NCI-H1694 (cell line): ENCODE data around the gene GYS1.
"Not testable (repeated sequence)": the region's sequence is repeated elsewhere in the genome, so short reads cannot be mapped to it uniquely, and the experiment has no call there.

ENCODE experiments used
- DNase-seq: peaks from one replicate; lab custom pipeline; 2025; lab: John Stamatoyannopoulos, UW

Gene GYS1

DNA sequence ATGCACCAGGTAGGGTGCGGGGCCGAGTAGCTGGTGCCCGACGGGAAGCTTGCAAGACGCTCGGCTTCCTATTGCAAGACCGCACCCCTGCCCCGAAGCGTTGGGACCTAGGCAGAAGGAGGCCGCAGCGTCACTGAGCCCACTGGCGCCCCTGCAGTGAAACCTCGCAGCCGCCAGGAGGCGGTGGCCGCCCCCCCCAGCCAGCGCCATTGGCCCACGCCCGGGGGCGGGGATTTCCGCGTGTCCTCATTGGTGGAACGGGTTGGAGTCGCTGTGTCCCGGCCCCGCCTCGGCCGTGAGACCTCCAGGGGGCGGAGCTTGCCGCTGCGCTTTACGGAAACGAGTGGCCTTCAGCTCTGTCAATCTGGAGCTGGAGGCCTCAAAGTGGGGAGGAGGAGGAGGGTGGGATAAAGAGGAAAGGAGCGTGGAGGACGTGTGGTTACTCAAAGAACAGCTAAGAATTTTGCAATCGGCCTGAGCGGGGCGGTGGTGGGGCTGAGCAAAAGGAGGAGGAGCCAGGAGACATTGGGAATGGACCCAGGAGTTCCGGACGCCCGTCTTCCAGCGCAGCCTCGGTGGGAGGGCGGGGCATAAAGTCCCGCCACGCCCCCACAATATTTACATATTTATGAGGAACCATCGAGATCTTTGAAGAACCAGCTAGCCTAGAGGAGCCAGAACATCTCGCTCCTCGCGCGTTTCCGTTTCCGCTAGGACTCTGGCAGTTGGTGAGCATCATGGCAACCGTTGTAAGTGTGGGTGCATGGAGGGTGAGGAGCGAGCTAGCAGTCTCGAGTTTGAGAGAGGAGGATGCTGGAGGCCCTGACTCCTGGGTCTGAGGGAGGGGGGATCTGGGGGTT is at the start of gene GYS1, which contains the start of gene RUVBL2:
TSS of gene GYS1 (minus strand) at position 135 of the 860 bp plus-strand sequence. CDS start 197 bp downstream, outside the sequence.
TSS of gene RUVBL2 (plus strand) at position 713 of the 860 bp plus-strand sequence. CDS start at position 738, 25 bp downstream.
- DNase-seq, result peak; percentile 98

DNA sequence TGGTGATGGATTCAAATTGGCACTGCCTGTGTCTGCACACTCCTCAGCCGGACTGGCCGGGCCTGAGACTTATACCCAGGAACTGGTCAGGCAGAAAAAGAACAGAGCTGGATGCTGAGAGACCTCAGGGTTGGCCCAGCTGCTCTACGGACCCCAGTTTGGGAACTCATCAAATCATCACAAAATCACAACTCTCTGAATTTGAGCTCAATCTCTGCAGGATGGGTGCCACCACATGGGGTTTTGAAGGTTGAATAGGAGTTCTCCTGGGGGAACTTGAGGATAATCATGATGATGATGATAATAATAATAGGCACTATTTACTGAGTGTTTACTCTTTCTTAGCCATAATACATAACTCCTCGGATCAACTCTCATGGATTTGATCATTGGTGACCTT is 49.6 kb upstream of the GYS1 start:
- DNase-seq, result not testable (repeated sequence)

DNA sequence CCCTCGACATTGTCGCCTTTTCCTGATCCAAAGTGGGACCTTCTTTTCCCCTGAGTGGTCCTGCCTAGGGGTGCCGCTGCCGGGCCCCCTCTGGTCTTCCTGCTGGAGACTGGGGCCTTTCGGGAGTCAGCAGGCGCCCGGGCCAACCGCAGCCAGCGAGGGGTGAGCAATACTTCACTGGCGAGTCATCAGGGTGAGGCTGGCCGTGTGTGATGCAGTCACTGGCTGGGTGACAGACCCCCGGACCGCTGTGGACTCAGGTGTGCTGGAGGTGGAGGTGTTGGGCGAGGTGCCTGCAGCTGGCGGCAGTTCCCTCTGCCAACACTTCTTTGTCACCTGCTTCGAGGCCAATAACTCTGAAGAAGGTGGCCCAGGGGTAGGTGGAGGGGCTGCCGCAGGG is 49.1 kb upstream of the GYS1 start:
- DNase-seq, result no peak

DNA sequence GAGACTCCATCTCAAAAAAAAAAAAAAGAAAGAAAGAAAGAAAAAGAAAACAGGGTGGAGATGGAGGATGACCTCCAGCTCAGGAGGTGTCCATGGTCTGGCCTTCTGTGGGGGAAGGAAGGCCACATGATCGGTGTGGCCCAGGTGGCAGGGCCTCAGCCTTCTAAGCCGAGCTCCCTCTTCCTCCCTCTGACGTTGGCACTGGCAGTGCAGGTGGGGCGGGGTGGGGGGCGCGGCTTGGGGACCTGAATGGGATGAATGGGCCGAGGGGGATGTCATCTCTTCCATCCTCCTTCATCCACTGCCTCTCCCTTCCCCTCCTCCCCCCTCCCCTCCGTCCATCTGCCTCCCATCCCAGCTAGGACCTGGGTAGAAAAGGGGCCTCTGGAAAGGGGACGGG is 46.6 kb upstream of the GYS1 start:
- not testable (repeated sequence) for DNase-seq

DNA sequence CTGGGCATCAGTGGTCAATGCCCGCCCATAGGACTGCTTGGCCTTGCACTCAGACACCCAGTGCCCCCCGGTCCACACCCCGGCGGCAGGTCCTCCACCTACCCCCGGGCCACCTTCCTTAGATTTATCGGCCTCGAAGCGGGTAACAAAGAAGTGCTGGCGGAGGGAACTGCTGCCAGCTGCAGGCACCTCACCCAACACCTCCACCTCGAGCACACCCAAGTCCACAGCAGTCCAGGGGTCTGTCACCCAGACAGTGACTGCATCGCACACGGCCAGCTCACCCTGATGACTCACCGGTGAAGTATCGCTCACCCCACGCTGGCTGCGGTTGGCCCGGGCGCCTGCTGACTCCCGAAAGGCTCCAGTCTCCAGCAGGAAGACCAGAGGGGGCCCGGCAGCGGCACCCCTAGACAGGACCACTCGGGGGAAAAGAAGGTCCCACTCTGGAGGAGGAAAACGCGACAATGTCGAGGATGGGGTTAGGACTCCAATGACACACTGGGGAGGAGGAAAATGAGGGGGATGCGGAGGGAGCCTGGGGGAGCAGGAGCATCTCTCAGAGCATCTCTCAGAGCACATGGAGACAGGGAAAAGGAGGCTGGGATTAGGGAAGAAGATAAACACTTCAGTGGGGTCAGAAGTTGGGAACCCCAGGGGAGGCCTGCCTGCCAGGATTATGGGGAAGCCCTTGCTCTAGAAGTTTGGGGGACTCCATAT is 45.6 kb upstream of the GYS1 start:
- not testable (repeated sequence) for DNase-seq

DNA sequence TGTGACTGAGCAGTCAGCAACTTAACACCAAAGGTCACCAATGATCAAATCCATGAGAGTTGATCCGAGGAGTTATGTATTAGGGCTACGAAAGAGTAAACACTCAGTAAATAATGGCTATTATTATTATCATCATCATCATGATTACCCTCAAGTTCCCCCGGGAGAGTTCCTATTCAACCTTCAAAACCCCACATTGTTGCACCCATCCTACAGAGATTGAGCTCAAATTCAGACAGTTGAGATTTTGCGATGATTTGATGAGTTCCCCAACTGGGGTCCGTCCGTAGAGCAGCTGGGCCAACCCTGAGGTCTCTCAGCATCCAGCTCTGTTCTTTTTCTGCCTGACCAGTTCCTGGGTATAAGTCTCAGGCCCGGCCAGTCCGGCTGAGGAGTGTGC is 45.0 kb upstream of the GYS1 start:
- not testable (repeated sequence) for DNase-seq

DNA sequence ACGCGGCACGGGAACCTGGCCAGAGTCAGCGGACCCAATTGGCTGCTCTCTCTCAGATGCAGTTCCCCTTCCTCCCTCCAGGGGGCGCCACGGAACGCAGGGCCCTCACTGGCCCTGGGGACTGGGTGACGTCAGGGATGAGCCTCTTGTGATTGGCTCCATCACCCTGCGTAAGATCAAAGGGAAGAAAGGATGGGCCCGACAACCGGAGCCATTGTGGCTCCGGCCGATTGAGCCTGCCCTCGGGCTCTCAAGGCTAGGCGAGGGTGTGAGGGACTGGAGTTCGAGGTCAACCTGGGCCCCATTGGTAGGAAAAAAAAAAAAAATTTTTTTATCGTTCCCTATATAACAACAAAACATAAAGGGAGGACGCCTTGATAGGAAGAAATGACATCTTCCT is 43.7 kb upstream of the GYS1 start, which contains the start of gene CGB1:
TSS of gene CGB1 (minus strand) at position 81 of the 400 bp plus-strand sequence. CDS start 184 bp downstream, outside the sequence.
- DNase-seq, result peak; percentile 96

DNA sequence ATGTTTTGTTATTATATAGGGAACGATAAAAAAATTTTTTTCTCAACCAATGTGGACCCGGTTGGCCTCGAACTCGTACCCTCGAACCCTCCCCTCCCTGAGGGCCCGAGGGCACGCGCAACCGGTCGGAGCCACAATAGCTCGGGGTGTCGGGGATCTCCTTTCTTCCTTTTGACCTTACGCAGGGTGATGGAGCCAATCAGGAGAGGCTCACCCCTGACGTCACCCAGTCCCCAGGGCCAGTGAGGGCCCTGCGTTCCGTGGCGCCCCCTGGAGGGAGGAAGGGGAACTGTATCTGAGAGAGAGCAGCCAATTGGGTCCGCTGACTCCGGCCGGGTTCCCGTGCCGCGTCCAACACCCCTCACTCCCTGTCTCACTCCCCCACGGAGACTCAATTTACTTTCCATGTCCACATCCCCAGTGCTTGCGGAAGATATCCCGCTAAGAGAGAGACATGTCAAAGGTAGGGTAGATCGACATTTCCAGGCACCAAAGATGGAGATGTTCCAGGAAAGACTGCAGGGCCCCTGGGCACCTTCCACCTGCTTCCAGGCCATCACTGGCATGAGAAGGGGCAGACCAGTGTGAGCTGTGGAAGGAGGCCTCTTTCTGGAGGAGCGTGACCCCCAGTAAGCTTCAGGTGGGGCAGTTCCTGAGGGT is 38.7 kb upstream of the GYS1 start, which contains the start of gene CGB2:
TSS of gene CGB2 (plus strand) at position 249 of the 660 bp plus-strand sequence. CDS start at position 455, 206 bp downstream.
- peak; percentile 95 for DNase-seq

DNA sequence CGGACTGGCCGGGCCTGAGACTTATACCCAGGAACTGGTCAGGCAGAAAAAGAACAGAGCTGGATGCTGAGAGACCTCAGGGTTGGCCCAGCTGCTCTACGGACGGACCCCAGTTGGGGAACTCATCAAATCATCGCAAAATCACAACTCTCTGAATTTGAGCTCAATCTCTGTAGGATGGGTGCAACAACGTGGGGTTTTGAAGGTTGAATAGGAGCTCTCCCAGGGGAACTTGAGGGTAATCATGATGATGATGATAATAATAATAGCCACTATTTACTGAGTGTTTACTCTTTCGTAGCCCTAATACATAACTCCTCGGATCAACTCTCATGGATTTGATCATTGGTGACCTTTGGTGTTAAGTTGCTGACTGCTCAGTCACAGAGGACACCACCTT is 37.2 kb upstream of the GYS1 start:
- DNase-seq, result not testable (repeated sequence)

DNA sequence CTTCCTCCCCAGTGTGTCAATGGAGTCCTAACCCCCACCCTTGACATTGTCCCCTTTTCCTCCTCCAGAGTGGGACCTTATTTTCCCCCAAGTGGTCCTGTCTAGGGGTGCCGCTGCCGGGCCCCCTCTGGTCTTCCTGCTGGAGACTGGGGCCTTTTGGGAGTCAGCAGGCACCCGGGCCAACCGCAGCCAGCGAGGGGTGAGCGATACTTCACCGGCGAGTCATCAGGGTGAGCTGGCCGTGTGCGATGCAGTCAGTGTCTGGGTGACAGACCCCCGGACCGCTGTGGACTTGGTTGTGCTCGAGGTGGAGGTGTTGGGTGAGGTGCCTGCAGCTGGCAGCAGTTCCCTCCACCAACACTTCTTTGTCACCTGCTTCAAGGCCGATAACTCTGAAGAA is 36.6 kb upstream of the GYS1 start:
- DNase-seq, result not testable (repeated sequence)

DNA sequence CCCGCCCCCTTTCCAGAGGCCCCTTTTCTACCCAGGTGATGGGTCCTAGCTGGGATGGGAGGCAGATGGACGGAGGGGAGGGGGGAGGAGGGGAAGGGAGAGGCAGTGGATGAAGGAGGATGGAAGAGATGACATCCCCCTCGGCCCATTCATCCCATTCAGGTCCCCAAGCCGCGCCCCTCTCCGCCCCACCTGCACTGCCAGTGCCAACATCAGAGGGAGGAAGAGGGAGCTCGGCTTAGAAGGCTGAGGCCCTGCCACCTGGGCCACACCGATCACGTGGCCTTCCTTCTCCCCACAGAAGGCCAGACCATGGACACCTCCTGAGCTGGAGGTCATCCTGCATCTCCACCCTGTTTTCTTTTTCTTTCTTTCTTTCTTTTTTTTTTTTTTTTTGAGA is 35.6 kb upstream of the GYS1 start:
- not testable (repeated sequence) for DNase-seq

DNA sequence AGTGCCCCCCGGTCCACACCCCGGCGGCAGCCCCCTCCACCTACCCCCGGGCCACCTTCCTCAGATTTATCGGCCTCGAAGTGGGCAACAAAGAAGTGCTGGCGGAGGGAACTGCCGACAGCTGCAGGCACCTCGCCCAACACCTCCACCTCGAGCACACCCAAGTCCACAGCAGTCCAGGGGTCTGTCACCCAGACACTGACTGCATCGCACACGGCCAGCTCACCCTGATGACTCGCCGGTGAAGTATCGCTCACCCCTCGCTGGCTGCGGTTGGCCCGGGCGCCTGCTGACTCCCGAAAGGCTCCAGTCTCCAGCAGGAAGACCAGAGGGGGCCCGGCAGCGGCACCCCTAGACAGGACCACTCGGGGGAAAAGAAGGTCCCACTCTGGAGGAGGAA is 32.5 kb upstream of the GYS1 start:
- DNase-seq, result not testable (repeated sequence)

DNA sequence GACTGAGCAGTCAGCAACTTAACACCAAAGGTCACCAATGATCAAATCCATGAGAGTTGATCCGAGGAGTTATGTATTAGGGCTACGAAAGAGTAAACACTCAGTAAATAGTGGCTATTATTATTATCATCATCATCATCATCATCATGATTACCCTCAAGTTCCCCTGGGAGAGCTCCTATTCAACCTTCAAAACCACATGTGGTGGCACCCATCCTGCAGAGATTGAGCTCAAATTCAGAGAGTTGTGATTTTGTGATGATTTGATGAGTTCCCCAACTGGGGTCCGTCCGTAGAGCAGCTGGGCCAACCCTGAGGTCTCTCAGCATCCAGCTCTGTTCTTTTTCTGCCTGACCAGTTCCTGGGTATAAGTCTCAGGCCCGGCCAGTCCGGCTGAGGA is 32.0 kb upstream of the GYS1 start:
- DNase-seq, result not testable (repeated sequence)

DNA sequence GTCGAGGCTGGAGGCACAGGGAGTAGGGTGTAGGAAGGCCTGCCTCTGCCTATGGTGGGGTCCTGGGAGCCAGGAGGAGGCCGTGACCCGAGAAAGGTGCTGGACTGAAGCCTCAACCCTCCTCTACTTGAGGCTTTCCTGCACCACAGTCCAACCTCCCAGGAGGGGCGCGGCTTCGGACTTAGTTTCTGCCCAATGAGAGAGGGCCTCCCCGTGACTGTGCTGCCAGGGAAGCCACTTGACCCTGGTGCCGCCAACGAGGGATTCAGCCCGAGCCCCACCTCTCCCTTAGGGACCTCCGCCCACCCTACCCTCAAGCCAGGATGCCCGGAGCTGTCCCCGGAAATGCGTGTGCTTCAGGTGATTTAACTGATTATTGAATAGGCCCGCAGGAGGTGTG is 31.1 kb upstream of the GYS1 start, which contains the start of gene CGB3:
TSS of gene CGB3 (minus strand) at position 101 of the 400 bp plus-strand sequence. CDS start 362 bp downstream, outside the sequence.
- DNase-seq, result not testable (repeated sequence)

DNA sequence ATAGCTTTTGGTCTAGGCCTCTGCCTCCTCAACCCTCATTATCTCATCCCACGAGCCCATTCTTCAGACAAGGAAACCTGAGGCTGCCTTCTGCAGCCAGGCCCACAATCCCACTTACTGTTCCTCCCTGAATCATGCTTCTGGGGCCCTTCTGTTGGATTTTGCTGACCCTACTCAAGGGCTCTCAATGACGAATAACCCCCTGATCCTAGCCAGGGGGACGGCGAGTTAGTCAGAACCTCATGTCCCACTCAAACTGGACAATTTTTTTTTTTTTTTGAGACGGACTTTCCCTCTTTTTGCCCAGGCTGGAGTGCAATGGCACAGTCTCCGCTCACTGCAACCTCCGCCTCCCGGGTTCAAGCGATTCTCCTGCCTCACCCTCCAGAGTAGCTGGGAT is 29.0 kb upstream of the GYS1 start:
- no peak for DNase-seq

DNA sequence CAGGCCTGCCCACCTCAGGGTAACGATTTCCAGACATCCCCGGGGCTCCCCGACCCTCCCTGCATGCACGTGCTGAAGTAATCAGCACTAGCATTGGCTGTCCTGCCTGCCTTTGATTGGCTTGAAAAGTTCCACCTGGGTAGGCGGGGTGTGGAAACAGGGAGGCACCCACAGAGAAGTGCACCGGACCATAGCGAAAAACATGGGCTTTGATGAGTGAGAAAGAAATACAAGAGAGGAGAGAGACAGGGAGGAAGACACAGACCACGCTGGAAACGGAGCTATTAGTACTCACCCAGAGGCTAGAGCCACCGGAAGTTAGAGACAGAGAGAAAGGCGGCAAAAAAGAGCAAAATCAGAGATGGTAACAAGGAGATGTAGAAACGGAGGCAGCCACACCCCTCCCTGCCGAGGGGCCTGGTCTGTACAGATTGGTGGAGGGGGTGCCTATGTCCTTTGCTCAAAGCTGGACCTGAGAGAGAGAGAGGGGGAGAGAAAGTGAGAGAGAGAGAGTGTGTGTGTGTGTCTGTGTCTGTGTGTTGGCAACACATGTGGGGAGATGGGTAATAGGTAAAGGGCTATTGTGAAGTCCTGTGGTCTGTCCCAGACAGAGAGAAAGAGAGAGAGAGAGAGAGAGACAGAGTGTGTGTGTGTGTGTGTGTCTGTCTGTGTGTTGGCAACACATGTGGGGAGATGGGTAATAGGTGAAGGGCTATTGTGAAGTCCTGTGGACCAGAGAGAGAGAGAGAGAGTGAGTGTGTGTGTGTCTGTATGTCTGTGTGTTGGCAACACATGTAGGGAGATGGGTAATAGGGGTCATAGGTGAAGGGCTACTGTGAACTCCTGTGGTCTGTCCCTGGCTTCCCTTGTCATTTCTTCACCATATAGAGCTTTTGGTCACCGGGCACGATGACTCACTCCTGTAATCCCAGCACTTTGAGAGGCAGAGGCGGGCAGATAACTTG is 28.1 kb upstream of the GYS1 start:
- no peak for DNase-seq

DNA sequence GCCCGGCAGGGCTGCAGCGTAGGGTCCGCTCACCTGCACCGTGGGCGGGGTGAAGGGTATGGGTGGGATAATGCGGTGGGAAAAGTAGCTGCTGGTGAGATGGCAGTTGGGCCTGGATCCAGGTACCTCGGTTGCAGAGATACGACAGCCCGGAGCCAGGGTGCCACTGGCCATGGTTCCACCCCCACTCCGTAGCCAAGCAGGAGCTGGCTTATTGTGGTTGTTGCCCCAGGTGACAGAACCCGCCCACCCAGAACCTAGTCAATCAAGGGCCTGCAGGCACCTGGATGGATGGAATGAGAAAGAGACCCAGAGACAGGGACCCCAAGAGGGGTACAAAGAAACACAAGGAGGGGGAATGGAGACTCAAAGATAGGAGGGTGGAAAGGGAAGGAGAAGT is 27.2 kb upstream of the GYS1 start:
- no peak for DNase-seq

DNA sequence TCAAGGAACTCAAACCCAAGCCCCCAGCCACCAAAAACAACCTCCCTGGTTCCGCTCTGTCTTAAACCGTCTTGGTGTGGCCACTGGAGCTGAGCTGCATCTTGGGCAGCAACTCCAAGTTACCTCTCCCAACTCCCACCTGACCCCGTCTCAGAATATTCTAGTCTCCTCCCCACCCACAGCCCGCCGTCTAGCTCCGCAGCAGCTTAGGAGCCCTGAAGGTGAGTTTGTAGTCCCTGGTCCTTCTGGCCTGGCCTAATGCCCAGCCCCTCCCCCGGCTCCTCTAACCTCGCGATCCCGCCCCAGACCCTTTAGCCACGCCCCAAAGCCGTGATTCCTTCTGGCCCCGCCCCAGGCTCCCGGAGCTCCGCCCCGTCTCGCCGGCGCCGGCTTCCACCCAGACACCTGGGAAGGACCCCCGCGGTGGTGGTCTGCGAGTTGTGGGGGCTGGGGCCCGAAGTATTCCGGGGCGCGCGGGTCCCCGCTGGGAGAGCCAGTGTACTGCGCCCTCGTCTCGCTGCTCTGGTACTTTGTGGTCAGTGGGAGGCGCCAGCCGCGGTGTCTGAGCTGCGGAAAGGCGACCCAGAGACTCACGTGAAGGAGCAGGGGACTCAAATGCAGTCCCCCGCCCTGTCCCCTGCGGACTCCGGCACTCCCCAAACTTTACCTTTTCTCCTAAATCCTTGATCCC is 26.3 kb upstream of the GYS1 start:
- DNase-seq, result peak; percentile 35

DNA sequence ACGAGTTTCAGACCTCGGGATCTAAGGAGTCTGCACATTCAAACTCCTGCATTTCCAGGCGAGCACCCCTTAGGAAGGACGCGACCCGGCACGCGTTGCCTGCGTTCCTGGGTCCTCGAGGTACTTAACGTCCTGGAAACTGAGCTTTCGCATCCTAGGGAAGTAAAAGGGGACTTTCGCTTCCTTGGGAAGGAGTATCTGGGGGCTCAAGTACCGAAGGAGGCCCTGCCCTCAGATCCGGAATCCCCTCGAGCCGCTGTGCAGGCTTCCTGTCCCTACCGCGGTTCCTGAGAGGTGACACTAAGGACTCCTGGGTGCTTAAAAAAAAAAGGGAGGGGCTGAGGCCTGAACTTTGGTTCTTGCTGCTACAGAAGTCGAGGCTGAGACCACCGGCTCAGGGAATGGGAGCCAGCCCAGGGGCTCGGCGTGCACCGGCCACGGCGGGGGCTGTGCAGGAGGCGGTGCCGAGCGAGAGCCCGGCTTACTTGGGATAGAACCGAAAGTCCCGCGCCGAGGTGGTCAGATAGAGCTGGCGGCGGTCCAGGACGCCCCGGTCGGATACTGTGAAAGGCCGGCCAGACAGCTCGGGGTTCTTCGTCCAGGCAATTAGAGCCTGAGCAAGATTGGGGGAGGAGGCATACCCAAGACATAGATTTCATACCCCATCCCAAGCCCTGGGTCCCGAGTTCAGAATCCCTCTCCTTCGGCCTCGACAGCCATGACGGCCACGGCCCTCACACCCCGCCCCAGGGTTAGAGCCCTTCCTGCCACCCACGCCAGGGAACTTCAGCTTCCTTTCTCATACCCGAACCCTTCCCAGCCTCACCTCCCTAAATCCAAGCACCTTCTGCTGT is 25.5 kb upstream of the GYS1 start:
- DNase-seq, result not testable (repeated sequence)
